ENCODE results near the gene ADGRB3.

GRCh38 chr6:69111301-69111700 is 476.2 kb downstream of the ADGRB3 start:
- TF ChIP-seq CTCF (IDR thresholded peaks at IDR 0.05) (no peak), EZH2 (IDR thresholded peaks at IDR 0.05; ENCODE audit: borderline replicate concordance, insufficient read depth, low read depth, low read length, poor library complexity, severe bottlenecking) (no peak)
